Measurements from ENCODE around the gene DERA. TPM values are rescaled to one million over a fixed set of nuclear protein-coding genes. Genes with fewer than 3 reads are reported as not detected.
"Not testable (repeated sequence)": the region's sequence is repeated elsewhere in the genome, so short reads cannot be mapped to it uniquely, and the experiment has no call there.

Gene DERA
- total RNA-seq, 5 donors from 2014 or later (not counting 1 experiment from before 2014, with no cell fraction given), result 11.0 to 13.4 (median 11.6) TPM

- Mint-ChIP-seq H3K4me3 (no peak overlapping the region), H3K36me3 (peaks cover 43% of the 10 kb centered on the region), H3K27ac (no peak overlapping the region), H3K4me1 (peaks cover 3 to 10% (median 7%) of the 10 kb centered on the region in 3 donors), H3K9me3 (peaks cover 14 to 17% (median 14%) of the 10 kb centered on the region in 3 donors), H3K27me3 (no peaks in the 10 kb centered on the region)
- no peaks in the 10 kb centered on the region for H3K27me3 ChIP-seq (replicated peaks in 1 of 2; ENCODE audit: control insufficient read depth in 2 of 2, extremely low read depth in 1 of 2, insufficient read depth in 2 of 2, low read length in 1 of 2)
- WGBS (ENCODE audit: insufficient coverage), result no CpG with 5 or more reads among the region's 1 CpG
- H3K9me3 ChIP-seq, result peaks cover 5% of the 10 kb centered on the region
- H3K4me1 ChIP-seq (ENCODE audit: control insufficient read depth in 1 of 2, extremely low read depth in 1 of 2, insufficient read depth in 2 of 2, low read length in 2 of 2), result no peaks in the 10 kb centered on the region
- CTCF ChIA-PET, result interaction anchor here in 1 of 2 donors (0.6 kb wide), 1 partner anchor 24 kb away, joined by 18 read pairs; no protein-coding TSS in a partner anchor
- ATAC-seq (replicated peaks in 1 of 4) (no peak), DNase-seq (no peak)
- POLR2A ChIA-PET, result no interaction called here
- no peak overlapping the region for H3K27ac ChIP-seq (ENCODE audit: low read length)
- no peaks in the 10 kb centered on the region for H3K36me3 ChIP-seq (ENCODE audit: control insufficient read depth in 2 of 2, extremely low read depth in 1 of 2, insufficient read depth in 1 of 2, low read length in 1 of 2)
- no peak overlapping the region for H3K4me3 ChIP-seq (ENCODE audit: control insufficient read depth in 1 of 2, extremely low read depth in 1 of 2, low read length in 1 of 2)
These were observed 28.0 kb downstream of the DERA start for GRCh38 chr12:15939111-15939510.

- H3K27ac ChIP-seq (ENCODE audit: low read length), result no peak overlapping the region
- Mint-ChIP-seq H3K27me3 (no peaks in the 10 kb centered on the region), H3K4me1 (peaks cover 11 to 14% (median 12%) of the 10 kb centered on the region in 3 donors), H3K9me3 (peaks cover 20 to 24% (median 24%) of the 10 kb centered on the region in 3 donors), H3K27ac (no peak overlapping the region), H3K4me3 (no peak overlapping the region), H3K36me3 (peaks cover 58% of the 10 kb centered on the region)
- ChIA-PET POLR2A (no interaction called here), CTCF (no interaction called here)
- no peak for ATAC-seq (replicated peaks in 1 of 4)
- no peaks in the 10 kb centered on the region for H3K27me3 ChIP-seq (replicated peaks in 1 of 2; ENCODE audit: control insufficient read depth in 2 of 2, extremely low read depth in 1 of 2, insufficient read depth in 2 of 2, low read length in 1 of 2)
- H3K36me3 ChIP-seq (ENCODE audit: control insufficient read depth in 2 of 2, extremely low read depth in 1 of 2, insufficient read depth in 1 of 2, low read length in 1 of 2), result no peaks in the 10 kb centered on the region
- DNase-seq, result no peak
- 93% methylated on average over 4 of the region's 5 CpGs for WGBS (ENCODE audit: insufficient coverage)
- H3K4me3 ChIP-seq (ENCODE audit: control insufficient read depth in 1 of 2, extremely low read depth in 1 of 2, low read length in 1 of 2), result no peak overlapping the region
- peaks cover 5% of the 10 kb centered on the region for H3K9me3 ChIP-seq
- no peaks in the 10 kb centered on the region for H3K4me1 ChIP-seq (ENCODE audit: control insufficient read depth in 1 of 2, extremely low read depth in 1 of 2, insufficient read depth in 2 of 2, low read length in 2 of 2)
These were observed 31.3 kb downstream of the DERA start for GRCh38 chr12:15942475-15942874.

DNA sequence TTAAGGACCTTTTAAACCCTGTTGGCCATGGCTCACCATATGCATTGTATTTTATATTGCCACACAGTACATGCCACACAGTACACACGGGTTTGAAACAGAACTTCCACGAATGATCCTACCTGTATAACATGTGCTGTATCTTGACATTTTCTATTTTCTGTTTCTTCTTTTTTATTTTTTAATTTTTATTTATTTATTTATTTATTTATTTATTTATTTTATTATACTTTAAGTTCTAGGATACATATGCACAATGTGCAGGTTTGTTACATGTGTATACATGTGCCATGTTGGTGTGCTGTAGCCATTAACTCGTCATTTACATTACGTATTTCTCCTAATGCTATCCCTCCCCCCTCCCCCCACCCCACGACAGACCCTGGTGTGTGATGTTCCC, 32.4 kb downstream of the DERA start:
- ATAC-seq (replicated peaks in 1 of 4); H3K27ac ChIP-seq (ENCODE audit: low read length); POLR2A ChIA-PET; H3K27me3 Mint-ChIP-seq; DNase-seq; H3K9me3 ChIP-seq; H3K27ac Mint-ChIP-seq; H3K4me1 ChIP-seq (ENCODE audit: control insufficient read depth in 1 of 2, extremely low read depth in 1 of 2, insufficient read depth in 2 of 2, low read length in 2 of 2); H3K4me3 ChIP-seq (ENCODE audit: control insufficient read depth in 1 of 2, extremely low read depth in 1 of 2, low read length in 1 of 2); H3K36me3 ChIP-seq (ENCODE audit: control insufficient read depth in 2 of 2, extremely low read depth in 1 of 2, insufficient read depth in 1 of 2, low read length in 1 of 2); CTCF ChIA-PET; H3K4me3 Mint-ChIP-seq; H3K27me3 ChIP-seq (replicated peaks in 1 of 2; ENCODE audit: control insufficient read depth in 2 of 2, extremely low read depth in 1 of 2, insufficient read depth in 2 of 2, low read length in 1 of 2): not testable (repeated sequence)
- Mint-ChIP-seq H3K9me3 (peaks cover 24 to 26% (median 26%) of the 10 kb centered on the region in 3 donors), H3K4me1 (peaks cover 12 to 14% (median 13%) of the 10 kb centered on the region in 3 donors), H3K36me3 (peaks cover 54% of the 10 kb centered on the region)
- WGBS (ENCODE audit: insufficient coverage), result no CpG with 5 or more reads among the region's 5 CpGs

DNA sequence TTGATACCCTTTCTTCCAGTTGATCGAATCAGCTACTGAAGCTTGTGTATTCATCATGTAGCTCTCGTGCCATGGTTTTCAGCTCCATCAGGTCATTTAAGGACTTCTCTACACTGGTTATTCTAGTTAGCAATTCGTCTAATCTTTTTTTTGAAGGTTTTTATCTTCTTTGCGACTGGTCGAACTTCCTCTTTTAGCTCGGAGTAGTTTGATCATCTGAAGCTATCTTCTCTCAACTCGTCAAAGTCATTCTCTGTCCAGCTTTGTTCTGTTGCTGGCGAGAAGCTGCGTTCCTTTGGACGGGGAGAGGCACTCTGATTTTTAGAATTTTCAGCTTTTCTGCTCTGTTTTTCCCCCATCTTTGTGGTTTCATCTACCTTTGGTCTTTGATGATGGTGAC, 37.3 kb downstream of the DERA start:
- DNase-seq; POLR2A ChIA-PET; H3K4me3 Mint-ChIP-seq; H3K9me3 ChIP-seq; ATAC-seq (replicated peaks in 1 of 4); CTCF ChIA-PET; H3K36me3 ChIP-seq (ENCODE audit: control insufficient read depth in 2 of 2, extremely low read depth in 1 of 2, insufficient read depth in 1 of 2, low read length in 1 of 2); H3K27me3 Mint-ChIP-seq; H3K27ac Mint-ChIP-seq; H3K27me3 ChIP-seq (replicated peaks in 1 of 2; ENCODE audit: control insufficient read depth in 2 of 2, extremely low read depth in 1 of 2, insufficient read depth in 2 of 2, low read length in 1 of 2); H3K4me1 ChIP-seq (ENCODE audit: control insufficient read depth in 1 of 2, extremely low read depth in 1 of 2, insufficient read depth in 2 of 2, low read length in 2 of 2); H3K4me3 ChIP-seq (ENCODE audit: control insufficient read depth in 1 of 2, extremely low read depth in 1 of 2, low read length in 1 of 2); H3K27ac ChIP-seq (ENCODE audit: low read length): not testable (repeated sequence)
- WGBS (ENCODE audit: insufficient coverage), result 94% methylated on average over 7 of the region's 10 CpGs
- peaks cover 9 to 17% (median 16%) of the 10 kb centered on the region in 3 donors for H3K9me3 Mint-ChIP-seq
- peaks cover 12 to 18% (median 14%) of the 10 kb centered on the region in 3 donors for H3K4me1 Mint-ChIP-seq
- H3K36me3 Mint-ChIP-seq, result peaks cover 27% of the 10 kb centered on the region

DNA sequence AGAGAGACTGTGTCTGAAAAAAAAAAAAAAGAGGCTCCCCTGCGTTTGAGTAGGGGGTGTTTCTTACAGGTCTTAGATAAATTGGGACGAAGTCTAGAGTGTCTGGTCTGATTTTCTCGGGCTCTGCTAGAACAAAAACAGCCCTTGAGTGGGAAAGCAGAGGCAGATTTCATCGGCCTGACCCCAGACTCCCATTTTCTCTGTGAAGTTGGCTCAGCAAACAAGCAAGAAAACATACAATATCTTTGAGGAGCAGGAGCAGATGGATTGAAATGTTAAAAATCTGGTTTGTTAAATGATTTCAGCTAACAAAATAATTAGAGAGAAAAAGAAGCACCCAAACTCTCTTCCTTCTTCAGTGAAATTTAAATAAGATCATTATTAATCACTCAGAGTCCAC, 44.1 kb downstream of the DERA start:
- Mint-ChIP-seq H3K36me3 (peaks cover 41% of the 10 kb centered on the region), H3K27ac (no peak overlapping the region), H3K9me3 (no peaks in the 10 kb centered on the region), H3K27me3 (no peaks in the 10 kb centered on the region), H3K4me3 (no peak overlapping the region), H3K4me1 (no peaks in the 10 kb centered on the region)
- no peak for DNase-seq
- Histone ChIP-seq H3K4me1 (ENCODE audit: control insufficient read depth in 1 of 2, extremely low read depth in 1 of 2, insufficient read depth in 2 of 2, low read length in 2 of 2) (no peaks in the 10 kb centered on the region), H3K9me3 (no peaks in the 10 kb centered on the region), H3K4me3 (ENCODE audit: control insufficient read depth in 1 of 2, extremely low read depth in 1 of 2, low read length in 1 of 2) (no peak overlapping the region), H3K36me3 (ENCODE audit: control insufficient read depth in 2 of 2, extremely low read depth in 1 of 2, insufficient read depth in 1 of 2, low read length in 1 of 2) (peaks cover 0 to 8% of the 10 kb centered on the region in 2 donors), H3K27ac (ENCODE audit: low read length) (no peak overlapping the region), H3K27me3 (replicated peaks in 1 of 2; ENCODE audit: control insufficient read depth in 2 of 2, extremely low read depth in 1 of 2, insufficient read depth in 2 of 2, low read length in 1 of 2) (no peaks in the 10 kb centered on the region)
- no peak for ATAC-seq (replicated peaks in 1 of 4)
- 92% methylated on average over 2 of the region's 4 CpGs for WGBS (ENCODE audit: insufficient coverage)
- ChIA-PET CTCF (no interaction called here), POLR2A (no interaction called here)

GRCh38 chr12:15956010-15956409, 44.9 kb downstream of the DERA start:
- Histone ChIP-seq H3K9me3 (no peaks in the 10 kb centered on the region), H3K4me3 (ENCODE audit: control insufficient read depth in 1 of 2, extremely low read depth in 1 of 2, low read length in 1 of 2) (no peak overlapping the region), H3K4me1 (ENCODE audit: control insufficient read depth in 1 of 2, extremely low read depth in 1 of 2, insufficient read depth in 2 of 2, low read length in 2 of 2) (no peaks in the 10 kb centered on the region), H3K27ac (ENCODE audit: low read length) (no peak overlapping the region), H3K36me3 (ENCODE audit: control insufficient read depth in 2 of 2, extremely low read depth in 1 of 2, insufficient read depth in 1 of 2, low read length in 1 of 2) (peaks cover 0 to 10% of the 10 kb centered on the region in 2 donors), H3K27me3 (replicated peaks in 1 of 2; ENCODE audit: control insufficient read depth in 2 of 2, extremely low read depth in 1 of 2, insufficient read depth in 2 of 2, low read length in 1 of 2) (no peaks in the 10 kb centered on the region)
- H3K27me3 Mint-ChIP-seq, result no peaks in the 10 kb centered on the region
- no peak overlapping the region for H3K4me3 Mint-ChIP-seq
- POLR2A ChIA-PET, result no interaction called here
- ATAC-seq (replicated peaks in 1 of 4), result no peak
- WGBS (ENCODE audit: insufficient coverage), result 86% methylated on average over 1 of the region's 1 CpG
- H3K9me3 Mint-ChIP-seq, result no peaks in the 10 kb centered on the region
- H3K27ac Mint-ChIP-seq, result no peak overlapping the region
- no peak for DNase-seq
- H3K36me3 Mint-ChIP-seq, result peaks cover 47% of the 10 kb centered on the region
- CTCF ChIA-PET, result interaction anchor here in 1 of 2 donors (1.6 kb wide), 1 partner anchor 18 kb away, joined by 3 read pairs; no protein-coding TSS in a partner anchor
- H3K4me1 Mint-ChIP-seq, result no peaks in the 10 kb centered on the region

All from T-cell (primary cell).